Germinal center (tissue), 1 donor: ENCODE measurements around the gene REC114.
"Not testable (repeated sequence)": the region's sequence is repeated elsewhere in the genome, so short reads cannot be mapped to it uniquely, and the experiment has no call there.

Experiments used
- DNase-seq: peaks from one replicate; pipeline ENCODE4 v3.0.0; 2012; ENCODE audit warnings: mixed read lengths, low spot score

The REC114 gene

GRCh38 chr15:73442968-73443367 lies at the start of gene REC114:
Gene REC114 (plus strand): TSS chr15:73443164. CDS start chr15:73443186, 22 bp downstream.
- no peak for DNase-seq

- no peak for DNase-seq
Measured at GRCh38 chr15:73393336-73393735, 49.6 kb upstream of the REC114 start.

GRCh38 chr15:73394782-73395181 lies 48.2 kb upstream of the REC114 start:
- no peak for DNase-seq

- DNase-seq = no peak
Measured at GRCh38 chr15:73395671-73396070, 47.3 kb upstream of the REC114 start.

- no peak for DNase-seq
Measured at GRCh38 chr15:73397461-73397860, 45.5 kb upstream of the REC114 start.

GRCh38 chr15:73398861-73399260 lies 44.1 kb upstream of the REC114 start:
- DNase-seq = no peak

GRCh38 chr15:73400222-73400621 lies 42.7 kb upstream of the REC114 start:
- not testable (repeated sequence) for DNase-seq

- no peak for DNase-seq
Measured at GRCh38 chr15:73403171-73403570, 39.8 kb upstream of the REC114 start.

GRCh38 chr15:73414876-73415275 lies 28.1 kb upstream of the REC114 start:
- no peak for DNase-seq

- DNase-seq = no peak
Measured at GRCh38 chr15:73424506-73424905, 18.5 kb upstream of the REC114 start.

GRCh38 chr15:73425510-73425909 lies 17.5 kb upstream of the REC114 start:
- DNase-seq = no peak

GRCh38 chr15:73426323-73426994 lies 16.5 kb upstream of the REC114 start:
- DNase-seq = no peak

- DNase-seq = not testable (repeated sequence)
Measured at GRCh38 chr15:73431329-73431728, 11.6 kb upstream of the REC114 start.

GRCh38 chr15:73433873-73434272 lies 9.1 kb upstream of the REC114 start:
- DNase-seq = no peak

- DNase-seq = no peak
Measured at GRCh38 chr15:73436613-73437012, 6.4 kb upstream of the REC114 start.

- DNase-seq = no peak
Measured at GRCh38 chr15:73437543-73438109, 5.3 kb upstream of the REC114 start.

GRCh38 chr15:73438651-73439050 lies 4.3 kb upstream of the REC114 start:
- no peak for DNase-seq

GRCh38 chr15:73440571-73440970 lies 2.4 kb upstream of the REC114 start:
- DNase-seq = no peak

- no peak for DNase-seq
Measured at GRCh38 chr15:73442421-73442820, 543 bp upstream of the REC114 start.

- not testable (repeated sequence) for DNase-seq
Measured at GRCh38 chr15:73447471-73447870, 4.5 kb downstream of the REC114 start.

- DNase-seq = not testable (repeated sequence)
Measured at GRCh38 chr15:73448158-73448758, 5.3 kb downstream of the REC114 start.

- DNase-seq = not testable (repeated sequence)
Measured at GRCh38 chr15:73449980-73450379, 7.0 kb downstream of the REC114 start.

GRCh38 chr15:73454096-73454495 lies 11.1 kb downstream of the REC114 start:
- no peak for DNase-seq

GRCh38 chr15:73455876-73456275 lies 12.9 kb downstream of the REC114 start:
- DNase-seq = no peak
